PC-3 (cell line): Measurements from ENCODE around the gene RET.

ENCODE experiments used
- CTCF ChIP-seq: fragments of 300-600 bp; sonication (generic); conservative IDR thresholded peaks from 2 replicates; pipeline ENCODE4 v1.5.1; 2017; ENCODE audit warnings: antibody characterized with exemption, low read depth, mild to moderate bottlenecking, low read length
- EZH2 ChIP-seq: fragments of 300-600 bp; sonication (generic); IDR thresholded peaks from one replicate; pipeline ENCODE4 v1.6.1; 2017; ENCODE audit warnings: antibody characterized with exemption, mild to moderate bottlenecking, low read length; ENCODE audit not compliant: unreplicated experiment

GRCh38 chr10:43135656-43136055, 58.8 kb downstream of the RET start:
- no peak for TF ChIP-seq CTCF
- no peak for TF ChIP-seq EZH2
